ENCODE measurements around the gene ZNF618. TPM values are rescaled to one million over a fixed set of nuclear protein-coding genes. Genes with fewer than 3 reads are reported as not detected.

ZNF618 gene
- total RNA-seq, 1 experiment from 2014 or later = 22.0 TPM

DNA sequence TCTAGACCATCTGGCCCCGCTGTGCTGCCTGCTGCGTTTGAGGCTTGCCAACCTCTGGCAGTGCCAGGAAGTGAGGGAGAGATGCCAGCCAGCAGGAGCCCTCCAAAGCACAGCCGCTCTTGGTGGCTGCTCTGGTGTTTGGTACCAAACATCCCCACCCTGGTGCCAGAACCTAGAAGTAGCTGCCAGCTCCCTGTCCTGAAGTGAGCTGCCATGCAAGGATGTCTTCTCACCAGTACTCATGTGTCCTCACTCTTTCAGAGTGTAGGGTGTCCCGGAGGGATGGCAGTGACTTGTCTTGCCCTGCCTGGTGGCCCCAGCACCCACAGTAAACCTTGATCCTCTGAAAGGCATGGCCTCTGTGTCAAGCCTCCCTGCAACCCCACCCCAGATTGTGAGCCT lies 158.6 kb downstream of the ZNF618 start:
- POLR2A ChIA-PET = no interaction called here
- CTCF ChIA-PET = interaction anchor here (2.7 kb wide), 1 partner anchor 157 kb away, joined by 8 read pairs; no protein-coding TSS in a partner anchor
- Mint-ChIP-seq H3K27me3 (ENCODE audit: low read depth) (no peaks in the 10 kb centered on the region), H3K27ac (0 out of 2 replicates have a peak overlapping the region, but pooled peaks have one; percentile 53), H3K4me3 (no peak overlapping the region), H3K36me3 (peaks cover 14% of the 10 kb centered on the region), H3K9me3 (no peaks in the 10 kb centered on the region), H3K4me1 (peaks cover 14% of the 10 kb centered on the region)
- DNase-seq (ENCODE audit: low spot score) = no peak
- ATAC-seq = no peak
- TF ChIP-seq ZNF121 (CRISPR knock-in tag; IDR thresholded peaks at IDR 0.05) = no peak
- no peak for TF ChIP-seq SP1 (CRISPR knock-in tag; conservative IDR thresholded peaks at IDR 0.05)
- no peak for TF ChIP-seq EMX1 (CRISPR knock-in tag; IDR thresholded peaks at IDR 0.05)
- TF ChIP-seq, protein P1, sequence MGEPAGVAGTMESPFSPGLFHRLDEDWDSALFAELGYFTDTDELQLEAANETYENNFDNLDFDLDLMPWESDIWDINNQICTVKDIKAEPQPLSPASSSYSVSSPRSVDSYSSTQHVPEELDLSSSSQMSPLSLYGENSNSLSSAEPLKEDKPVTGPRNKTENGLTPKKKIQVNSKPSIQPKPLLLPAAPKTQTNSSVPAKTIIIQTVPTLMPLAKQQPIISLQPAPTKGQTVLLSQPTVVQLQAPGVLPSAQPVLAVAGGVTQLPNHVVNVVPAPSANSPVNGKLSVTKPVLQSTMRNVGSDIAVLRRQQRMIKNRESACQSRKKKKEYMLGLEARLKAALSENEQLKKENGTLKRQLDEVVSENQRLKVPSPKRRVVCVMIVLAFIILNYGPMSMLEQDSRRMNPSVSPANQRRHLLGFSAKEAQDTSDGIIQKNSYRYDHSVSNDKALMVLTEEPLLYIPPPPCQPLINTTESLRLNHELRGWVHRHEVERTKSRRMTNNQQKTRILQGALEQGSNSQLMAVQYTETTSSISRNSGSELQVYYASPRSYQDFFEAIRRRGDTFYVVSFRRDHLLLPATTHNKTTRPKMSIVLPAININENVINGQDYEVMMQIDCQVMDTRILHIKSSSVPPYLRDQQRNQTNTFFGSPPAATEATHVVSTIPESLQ (CRISPR knock-in tag; IDR thresholded peaks at IDR 0.05) = no peak
- no peak for TF ChIP-seq PRRX2 (CRISPR knock-in tag; IDR thresholded peaks at IDR 0.05)
- TF ChIP-seq TP53 (CRISPR knock-in tag; IDR thresholded peaks at IDR 0.05) = no peak
- TF ChIP-seq JUN (CRISPR knock-in tag; IDR thresholded peaks at IDR 0.05) = no peak
- TF ChIP-seq, protein P2, sequence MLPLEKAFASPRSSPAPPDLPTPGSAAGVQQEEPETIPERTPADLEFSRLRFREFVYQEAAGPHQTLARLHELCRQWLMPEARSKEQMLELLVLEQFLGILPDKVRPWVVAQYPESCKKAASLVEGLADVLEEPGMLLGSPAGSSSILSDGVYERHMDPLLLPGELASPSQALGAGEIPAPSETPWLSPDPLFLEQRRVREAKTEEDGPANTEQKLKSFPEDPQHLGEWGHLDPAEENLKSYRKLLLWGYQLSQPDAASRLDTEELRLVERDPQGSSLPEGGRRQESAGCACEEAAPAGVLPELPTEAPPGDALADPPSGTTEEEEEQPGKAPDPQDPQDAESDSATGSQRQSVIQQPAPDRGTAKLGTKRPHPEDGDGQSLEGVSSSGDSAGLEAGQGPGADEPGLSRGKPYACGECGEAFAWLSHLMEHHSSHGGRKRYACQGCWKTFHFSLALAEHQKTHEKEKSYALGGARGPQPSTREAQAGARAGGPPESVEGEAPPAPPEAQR (CRISPR knock-in tag; IDR thresholded peaks at IDR 0.05) = no peak
- TF ChIP-seq GABPB1 (CRISPR knock-in tag; IDR thresholded peaks at IDR 0.05) = no peak
- no peak for TF ChIP-seq TCF7 (CRISPR knock-in tag; IDR thresholded peaks at IDR 0.05; ENCODE audit: low read depth)
- TF ChIP-seq ZNF396 (CRISPR knock-in tag; IDR thresholded peaks at IDR 0.05; ENCODE audit: borderline replicate concordance) = no peak

- POLR2A ChIA-PET = no interaction called here
- Mint-ChIP-seq H3K36me3 (peaks cover 17% of the 10 kb centered on the region), H3K4me3 (no peak overlapping the region), H3K4me1 (peaks cover 14% of the 10 kb centered on the region), H3K27ac (no peak overlapping the region), H3K27me3 (ENCODE audit: low read depth) (no peaks in the 10 kb centered on the region), H3K9me3 (no peaks in the 10 kb centered on the region)
- no peak for ATAC-seq
- no peak for DNase-seq (ENCODE audit: low spot score)
- CTCF ChIA-PET = interaction anchor here (0.6 to 2.7 kb wide), 2 partner anchors 12 to 158 kb away, joined by 3 to 8 read pairs; no protein-coding TSS in a partner anchor
- TF ChIP-seq, protein P3, sequence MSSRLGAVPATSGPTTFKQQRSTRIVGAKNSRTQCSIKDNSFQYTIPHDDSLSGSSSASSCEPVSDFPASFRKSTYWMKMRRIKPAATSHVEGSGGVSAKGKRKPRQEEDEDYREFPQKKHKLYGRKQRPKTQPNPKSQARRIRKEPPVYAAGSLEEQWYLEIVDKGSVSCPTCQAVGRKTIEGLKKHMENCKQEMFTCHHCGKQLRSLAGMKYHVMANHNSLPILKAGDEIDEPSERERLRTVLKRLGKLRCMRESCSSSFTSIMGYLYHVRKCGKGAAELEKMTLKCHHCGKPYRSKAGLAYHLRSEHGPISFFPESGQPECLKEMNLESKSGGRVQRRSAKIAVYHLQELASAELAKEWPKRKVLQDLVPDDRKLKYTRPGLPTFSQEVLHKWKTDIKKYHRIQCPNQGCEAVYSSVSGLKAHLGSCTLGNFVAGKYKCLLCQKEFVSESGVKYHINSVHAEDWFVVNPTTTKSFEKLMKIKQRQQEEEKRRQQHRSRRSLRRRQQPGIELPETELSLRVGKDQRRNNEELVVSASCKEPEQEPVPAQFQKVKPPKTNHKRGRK (CRISPR knock-in tag; IDR thresholded peaks at IDR 0.05; ENCODE audit: borderline replicate concordance) = no peak
- TF ChIP-seq, protein P4, sequence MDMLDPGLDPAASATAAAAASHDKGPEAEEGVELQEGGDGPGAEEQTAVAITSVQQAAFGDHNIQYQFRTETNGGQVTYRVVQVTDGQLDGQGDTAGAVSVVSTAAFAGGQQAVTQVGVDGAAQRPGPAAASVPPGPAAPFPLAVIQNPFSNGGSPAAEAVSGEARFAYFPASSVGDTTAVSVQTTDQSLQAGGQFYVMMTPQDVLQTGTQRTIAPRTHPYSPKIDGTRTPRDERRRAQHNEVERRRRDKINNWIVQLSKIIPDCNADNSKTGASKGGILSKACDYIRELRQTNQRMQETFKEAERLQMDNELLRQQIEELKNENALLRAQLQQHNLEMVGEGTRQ (CRISPR knock-in tag; IDR thresholded peaks at IDR 0.05) = no peak
- no peak for TF ChIP-seq ZNF423 (CRISPR knock-in tag; IDR thresholded peaks at IDR 0.05)
- no peak for TF ChIP-seq FOXK1 (CRISPR knock-in tag; IDR thresholded peaks at IDR 0.05)
- TF ChIP-seq, protein P5, sequence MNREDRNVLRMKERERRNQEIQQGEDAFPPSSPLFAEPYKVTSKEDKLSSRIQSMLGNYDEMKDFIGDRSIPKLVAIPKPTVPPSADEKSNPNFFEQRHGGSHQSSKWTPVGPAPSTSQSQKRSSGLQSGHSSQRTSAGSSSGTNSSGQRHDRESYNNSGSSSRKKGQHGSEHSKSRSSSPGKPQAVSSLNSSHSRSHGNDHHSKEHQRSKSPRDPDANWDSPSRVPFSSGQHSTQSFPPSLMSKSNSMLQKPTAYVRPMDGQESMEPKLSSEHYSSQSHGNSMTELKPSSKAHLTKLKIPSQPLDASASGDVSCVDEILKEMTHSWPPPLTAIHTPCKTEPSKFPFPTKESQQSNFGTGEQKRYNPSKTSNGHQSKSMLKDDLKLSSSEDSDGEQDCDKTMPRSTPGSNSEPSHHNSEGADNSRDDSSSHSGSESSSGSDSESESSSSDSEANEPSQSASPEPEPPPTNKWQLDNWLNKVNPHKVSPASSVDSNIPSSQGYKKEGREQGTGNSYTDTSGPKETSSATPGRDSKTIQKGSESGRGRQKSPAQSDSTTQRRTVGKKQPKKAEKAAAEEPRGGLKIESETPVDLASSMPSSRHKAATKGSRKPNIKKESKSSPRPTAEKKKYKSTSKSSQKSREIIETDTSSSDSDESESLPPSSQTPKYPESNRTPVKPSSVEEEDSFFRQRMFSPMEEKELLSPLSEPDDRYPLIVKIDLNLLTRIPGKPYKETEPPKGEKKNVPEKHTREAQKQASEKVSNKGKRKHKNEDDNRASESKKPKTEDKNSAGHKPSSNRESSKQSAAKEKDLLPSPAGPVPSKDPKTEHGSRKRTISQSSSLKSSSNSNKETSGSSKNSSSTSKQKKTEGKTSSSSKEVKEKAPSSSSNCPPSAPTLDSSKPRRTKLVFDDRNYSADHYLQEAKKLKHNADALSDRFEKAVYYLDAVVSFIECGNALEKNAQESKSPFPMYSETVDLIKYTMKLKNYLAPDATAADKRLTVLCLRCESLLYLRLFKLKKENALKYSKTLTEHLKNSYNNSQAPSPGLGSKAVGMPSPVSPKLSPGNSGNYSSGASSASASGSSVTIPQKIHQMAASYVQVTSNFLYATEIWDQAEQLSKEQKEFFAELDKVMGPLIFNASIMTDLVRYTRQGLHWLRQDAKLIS (CRISPR knock-in tag; IDR thresholded peaks at IDR 0.05; ENCODE audit: borderline replicate concordance) = no peak
- TF ChIP-seq, protein P6, sequence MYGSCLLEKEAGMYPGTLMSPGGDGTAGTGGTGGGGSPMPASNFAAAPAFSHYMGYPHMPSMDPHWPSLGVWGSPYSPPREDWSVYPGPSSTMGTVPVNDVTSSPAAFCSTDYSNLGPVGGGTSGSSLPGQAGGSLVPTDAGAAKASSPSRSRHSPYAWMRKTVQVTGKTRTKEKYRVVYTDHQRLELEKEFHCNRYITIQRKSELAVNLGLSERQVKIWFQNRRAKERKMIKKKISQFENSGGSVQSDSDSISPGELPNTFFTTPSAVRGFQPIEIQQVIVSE (CRISPR knock-in tag; IDR thresholded peaks at IDR 0.05; ENCODE audit: borderline replicate concordance) = no peak
- TF ChIP-seq, protein P7, sequence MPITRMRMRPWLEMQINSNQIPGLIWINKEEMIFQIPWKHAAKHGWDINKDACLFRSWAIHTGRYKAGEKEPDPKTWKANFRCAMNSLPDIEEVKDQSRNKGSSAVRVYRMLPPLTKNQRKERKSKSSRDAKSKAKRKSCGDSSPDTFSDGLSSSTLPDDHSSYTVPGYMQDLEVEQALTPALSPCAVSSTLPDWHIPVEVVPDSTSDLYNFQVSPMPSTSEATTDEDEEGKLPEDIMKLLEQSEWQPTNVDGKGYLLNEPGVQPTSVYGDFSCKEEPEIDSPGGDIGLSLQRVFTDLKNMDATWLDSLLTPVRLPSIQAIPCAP (CRISPR knock-in tag; IDR thresholded peaks at IDR 0.05) = no peak
- no peak for TF ChIP-seq E2F4 (CRISPR knock-in tag; IDR thresholded peaks at IDR 0.05; ENCODE audit: borderline replicate concordance, low read depth)
These were observed 159.2 kb downstream of the ZNF618 start for GRCh38 chr9:114035221-114035844.
